ENCODE results near the gene MOB3B.

The MOB3B gene

DNA sequence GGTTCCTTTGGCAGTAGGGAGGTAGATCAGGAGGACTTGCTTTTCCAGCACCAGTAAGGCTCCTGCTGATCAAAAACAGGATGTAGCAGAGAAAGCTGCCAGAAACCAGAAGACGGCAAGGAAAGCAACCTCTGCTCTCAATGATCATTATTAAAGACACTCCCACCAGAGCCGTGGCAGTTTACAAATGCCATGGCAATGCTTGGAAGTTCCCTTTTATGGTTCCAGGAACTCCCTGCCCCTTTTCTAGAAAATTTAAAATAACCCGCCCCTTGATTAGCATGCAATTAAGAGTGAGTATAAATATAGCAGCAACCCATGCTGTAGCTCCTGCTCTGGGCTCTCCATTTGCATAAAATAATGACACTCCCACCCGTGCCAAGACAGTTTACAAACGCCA, 248.8 kb downstream of the MOB3B start:
- Histone ChIP-seq H3K4me2 (ENCODE audit: low read length) (no peak overlapping the region), H3F3A (ENCODE audit: insufficient read depth, low read length) (no peaks in the 10 kb centered on the region), H3K4me3 (ENCODE audit: low read depth, low read length, poor library complexity, severe bottlenecking) (no peak overlapping the region), H3K36me3 (ENCODE audit: insufficient read depth, low read length) (no peaks in the 10 kb centered on the region), H3K27me3 (ENCODE audit: insufficient read depth, low read length) (no peaks in the 10 kb centered on the region; the same call in 1 of the 2 replicates), H2AFZ (ENCODE audit: low read length) (no peak overlapping the region), H3K4me1 (ENCODE audit: insufficient read depth, low read length, severe bottlenecking) (peaks cover 3% of the 10 kb centered on the region), H3K9ac (ENCODE audit: low read length) (no peak overlapping the region), H3K27ac (ENCODE audit: low read depth, low read length, poor library complexity, severe bottlenecking) (no peak overlapping the region), H3K9me2 (ENCODE audit: low read depth, low read length) (no peaks in the 10 kb centered on the region), H4K20me1 (ENCODE audit: insufficient read depth, low read length) (no peaks in the 10 kb centered on the region), H3K79me2 (ENCODE audit: insufficient read depth, low read length) (no peaks in the 10 kb centered on the region), H3K9me3 (ENCODE audit: low read length) (no peaks in the 10 kb centered on the region)
- TF ChIP-seq, protein P1, sequence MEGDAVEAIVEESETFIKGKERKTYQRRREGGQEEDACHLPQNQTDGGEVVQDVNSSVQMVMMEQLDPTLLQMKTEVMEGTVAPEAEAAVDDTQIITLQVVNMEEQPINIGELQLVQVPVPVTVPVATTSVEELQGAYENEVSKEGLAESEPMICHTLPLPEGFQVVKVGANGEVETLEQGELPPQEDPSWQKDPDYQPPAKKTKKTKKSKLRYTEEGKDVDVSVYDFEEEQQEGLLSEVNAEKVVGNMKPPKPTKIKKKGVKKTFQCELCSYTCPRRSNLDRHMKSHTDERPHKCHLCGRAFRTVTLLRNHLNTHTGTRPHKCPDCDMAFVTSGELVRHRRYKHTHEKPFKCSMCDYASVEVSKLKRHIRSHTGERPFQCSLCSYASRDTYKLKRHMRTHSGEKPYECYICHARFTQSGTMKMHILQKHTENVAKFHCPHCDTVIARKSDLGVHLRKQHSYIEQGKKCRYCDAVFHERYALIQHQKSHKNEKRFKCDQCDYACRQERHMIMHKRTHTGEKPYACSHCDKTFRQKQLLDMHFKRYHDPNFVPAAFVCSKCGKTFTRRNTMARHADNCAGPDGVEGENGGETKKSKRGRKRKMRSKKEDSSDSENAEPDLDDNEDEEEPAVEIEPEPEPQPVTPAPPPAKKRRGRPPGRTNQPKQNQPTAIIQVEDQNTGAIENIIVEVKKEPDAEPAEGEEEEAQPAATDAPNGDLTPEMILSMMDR (IDR thresholded peaks at IDR 0.05; ENCODE audit: low read length): no peak

DNA sequence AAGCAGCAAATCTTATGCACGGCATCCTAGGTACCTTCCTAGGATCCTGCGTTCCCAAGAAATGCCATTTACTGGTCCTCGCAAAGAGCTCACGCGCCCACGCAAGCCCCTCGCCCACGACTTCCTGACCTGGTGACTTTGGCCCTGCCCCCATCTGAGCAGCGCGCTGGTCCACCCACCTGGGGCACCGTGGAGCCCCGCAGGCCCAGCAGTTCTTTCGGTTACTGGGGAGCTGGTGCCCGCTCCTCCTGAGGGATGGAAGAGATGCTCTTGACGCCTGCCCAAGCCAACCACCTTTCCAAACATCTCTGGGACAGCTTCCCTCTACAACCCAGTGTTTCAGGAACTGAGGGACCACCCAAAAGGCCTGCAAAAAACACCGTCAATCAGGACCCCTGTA, 249.4 kb downstream of the MOB3B start:
- Histone ChIP-seq H3K9ac (ENCODE audit: low read length) (no peak overlapping the region), H3K4me3 (ENCODE audit: low read depth, low read length, poor library complexity, severe bottlenecking) (no peak overlapping the region), H3K27me3 (ENCODE audit: insufficient read depth, low read length) (no peaks in the 10 kb centered on the region; the same call in 1 of the 2 replicates), H3K27ac (ENCODE audit: low read depth, low read length, poor library complexity, severe bottlenecking) (no peak overlapping the region), H3F3A (ENCODE audit: insufficient read depth, low read length) (no peaks in the 10 kb centered on the region), H3K4me1 (ENCODE audit: insufficient read depth, low read length, severe bottlenecking) (peaks cover 3% of the 10 kb centered on the region), H3K36me3 (ENCODE audit: insufficient read depth, low read length) (no peaks in the 10 kb centered on the region), H3K9me2 (ENCODE audit: low read depth, low read length) (no peaks in the 10 kb centered on the region), H2AFZ (ENCODE audit: low read length) (no peak overlapping the region), H3K79me2 (ENCODE audit: insufficient read depth, low read length) (no peaks in the 10 kb centered on the region), H4K20me1 (ENCODE audit: insufficient read depth, low read length) (no peaks in the 10 kb centered on the region), H3K4me2 (ENCODE audit: low read length) (no peak overlapping the region), H3K9me3 (ENCODE audit: low read length) (no peaks in the 10 kb centered on the region)
- TF ChIP-seq, protein P1 (IDR thresholded peaks at IDR 0.05; ENCODE audit: low read length): no peak
- no peak for TF ChIP-seq EZH2 (IDR thresholded peaks at IDR 0.05; ENCODE audit: borderline replicate concordance, low read length)

DNA sequence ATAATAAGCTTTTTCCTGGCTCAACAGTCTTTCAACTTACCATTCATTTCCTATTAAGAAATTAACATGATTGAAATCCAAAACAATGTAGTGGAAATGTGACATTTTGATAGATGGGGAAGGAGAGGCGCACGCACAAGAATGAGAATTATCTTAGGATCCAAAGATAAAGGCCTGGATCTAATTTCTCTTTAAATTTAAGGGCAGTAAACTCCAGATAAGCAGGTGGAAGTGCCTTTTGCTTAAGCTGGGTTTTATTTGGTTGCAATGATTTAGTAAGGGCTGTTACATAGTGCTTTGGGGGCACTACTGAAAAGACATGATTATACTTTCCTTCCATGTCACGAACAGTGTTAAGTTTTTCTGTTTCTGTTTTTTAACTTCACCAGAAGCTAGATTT, 250.0 kb downstream of the MOB3B start:
- Histone ChIP-seq H3K4me1 (ENCODE audit: insufficient read depth, low read length, severe bottlenecking) (peaks cover 3% of the 10 kb centered on the region), H3K9me3 (ENCODE audit: low read length) (no peaks in the 10 kb centered on the region), H3K27me3 (ENCODE audit: insufficient read depth, low read length) (no peaks in the 10 kb centered on the region; the same call in 1 of the 2 replicates), H3K79me2 (ENCODE audit: insufficient read depth, low read length) (no peaks in the 10 kb centered on the region), H3K9me2 (ENCODE audit: low read depth, low read length) (no peaks in the 10 kb centered on the region), H3K4me3 (ENCODE audit: low read depth, low read length, poor library complexity, severe bottlenecking) (no peak overlapping the region), H2AFZ (ENCODE audit: low read length) (no peak overlapping the region), H3K36me3 (ENCODE audit: insufficient read depth, low read length) (no peaks in the 10 kb centered on the region), H3K27ac (ENCODE audit: low read depth, low read length, poor library complexity, severe bottlenecking) (no peak overlapping the region), H3F3A (ENCODE audit: insufficient read depth, low read length) (no peaks in the 10 kb centered on the region), H3K9ac (ENCODE audit: low read length) (no peak overlapping the region), H4K20me1 (ENCODE audit: insufficient read depth, low read length) (no peaks in the 10 kb centered on the region), H3K4me2 (ENCODE audit: low read length) (no peak overlapping the region)
- no peak for TF ChIP-seq EZH2 (IDR thresholded peaks at IDR 0.05; ENCODE audit: borderline replicate concordance, low read length)
- TF ChIP-seq, protein P1 (IDR thresholded peaks at IDR 0.05; ENCODE audit: low read length): no peak
